ENCODE measurements around the gene ACAP1.

The ACAP1 gene, protein sequence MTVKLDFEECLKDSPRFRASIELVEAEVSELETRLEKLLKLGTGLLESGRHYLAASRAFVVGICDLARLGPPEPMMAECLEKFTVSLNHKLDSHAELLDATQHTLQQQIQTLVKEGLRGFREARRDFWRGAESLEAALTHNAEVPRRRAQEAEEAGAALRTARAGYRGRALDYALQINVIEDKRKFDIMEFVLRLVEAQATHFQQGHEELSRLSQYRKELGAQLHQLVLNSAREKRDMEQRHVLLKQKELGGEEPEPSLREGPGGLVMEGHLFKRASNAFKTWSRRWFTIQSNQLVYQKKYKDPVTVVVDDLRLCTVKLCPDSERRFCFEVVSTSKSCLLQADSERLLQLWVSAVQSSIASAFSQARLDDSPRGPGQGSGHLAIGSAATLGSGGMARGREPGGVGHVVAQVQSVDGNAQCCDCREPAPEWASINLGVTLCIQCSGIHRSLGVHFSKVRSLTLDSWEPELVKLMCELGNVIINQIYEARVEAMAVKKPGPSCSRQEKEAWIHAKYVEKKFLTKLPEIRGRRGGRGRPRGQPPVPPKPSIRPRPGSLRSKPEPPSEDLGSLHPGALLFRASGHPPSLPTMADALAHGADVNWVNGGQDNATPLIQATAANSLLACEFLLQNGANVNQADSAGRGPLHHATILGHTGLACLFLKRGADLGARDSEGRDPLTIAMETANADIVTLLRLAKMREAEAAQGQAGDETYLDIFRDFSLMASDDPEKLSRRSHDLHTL

DNA sequence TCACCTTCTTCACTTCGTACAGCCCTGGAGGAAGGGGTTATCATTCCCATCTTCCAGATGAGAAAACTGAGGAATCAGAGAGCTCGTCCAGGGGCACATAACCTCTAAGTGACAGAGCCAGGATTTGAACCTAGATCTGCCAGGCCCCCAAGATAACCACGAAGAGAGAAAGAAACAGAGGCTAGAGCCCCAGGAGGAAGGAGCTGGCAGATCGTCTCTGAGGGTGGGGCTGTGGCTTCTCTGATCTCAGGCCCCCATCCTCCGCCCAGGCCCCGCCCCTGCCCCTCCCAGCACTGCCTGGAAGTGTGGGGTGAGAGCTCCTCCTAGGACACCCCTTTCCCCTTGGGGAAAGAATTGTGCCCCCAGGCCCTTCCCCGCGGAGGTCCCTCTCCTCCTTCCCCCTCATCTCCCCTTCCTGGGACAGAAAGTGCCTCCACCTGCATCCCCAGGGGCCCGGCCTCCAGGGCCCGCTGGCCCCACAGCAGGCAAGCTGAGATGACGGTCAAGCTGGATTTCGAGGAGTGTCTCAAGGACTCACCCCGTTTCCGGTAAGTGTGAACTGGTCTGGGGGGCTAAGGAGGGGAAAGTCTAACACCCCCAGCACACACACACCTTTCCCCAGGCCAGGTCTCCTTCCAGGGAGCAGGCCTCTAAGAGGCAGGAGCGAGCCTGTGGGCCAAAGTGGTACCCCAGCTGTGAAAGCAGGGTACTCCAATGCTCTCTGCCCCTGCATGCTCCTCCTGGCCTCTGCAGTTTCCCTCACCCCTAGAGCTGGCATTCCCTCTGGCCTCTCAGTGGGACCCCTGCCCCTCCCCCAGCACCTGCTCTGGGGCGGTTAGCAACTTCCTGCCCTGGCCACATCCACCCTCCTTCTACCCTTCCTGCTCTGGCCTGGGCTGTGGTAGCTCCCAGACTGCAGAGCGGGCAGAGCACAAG, at the start of gene ACAP1:
ACAP1 (plus strand) TSS at position 290 of the 936 bp plus-strand sequence; CDS start at position 496, 206 bp downstream.
- DNase-seq: no peak

DNA sequence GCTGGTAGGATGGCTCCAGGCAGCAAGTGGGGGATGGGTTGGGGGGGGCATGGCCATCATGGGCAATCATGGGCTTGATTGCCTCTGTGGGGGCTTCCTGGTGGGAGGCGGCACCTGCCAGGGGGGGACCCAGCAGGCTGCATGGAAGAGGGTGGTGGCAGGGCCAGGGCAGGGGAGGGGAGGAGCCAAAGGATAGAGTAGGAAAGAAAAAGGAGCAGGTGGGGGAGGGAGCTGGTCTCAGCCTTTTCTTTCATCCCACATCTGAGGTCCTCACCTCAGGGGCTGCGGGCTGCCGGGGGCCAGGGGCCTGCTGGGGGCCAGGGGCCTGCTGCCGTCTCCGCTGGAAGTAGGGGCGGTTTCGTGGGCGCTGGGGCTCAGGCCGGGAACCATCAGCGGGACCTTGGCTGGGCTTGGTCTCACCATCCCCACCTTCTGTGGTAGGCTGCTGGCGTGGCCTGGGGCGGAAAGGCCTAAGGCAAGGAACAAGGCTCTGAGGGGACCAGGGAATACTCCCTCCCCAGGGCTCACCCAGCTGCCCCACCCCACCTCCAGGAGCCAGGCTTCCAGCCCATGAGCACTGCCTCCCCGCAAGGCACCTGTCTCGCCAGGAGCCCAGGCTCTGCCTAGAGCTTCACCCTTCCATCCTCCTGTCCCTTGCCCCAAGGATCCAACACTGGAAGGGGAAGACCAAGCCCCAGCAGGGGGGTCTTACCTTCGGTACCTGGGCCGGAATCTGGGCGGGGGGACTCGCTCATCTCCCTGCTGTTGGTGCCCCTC, 46.9 kb upstream of the ACAP1 start:
- no peak for DNase-seq

DNA sequence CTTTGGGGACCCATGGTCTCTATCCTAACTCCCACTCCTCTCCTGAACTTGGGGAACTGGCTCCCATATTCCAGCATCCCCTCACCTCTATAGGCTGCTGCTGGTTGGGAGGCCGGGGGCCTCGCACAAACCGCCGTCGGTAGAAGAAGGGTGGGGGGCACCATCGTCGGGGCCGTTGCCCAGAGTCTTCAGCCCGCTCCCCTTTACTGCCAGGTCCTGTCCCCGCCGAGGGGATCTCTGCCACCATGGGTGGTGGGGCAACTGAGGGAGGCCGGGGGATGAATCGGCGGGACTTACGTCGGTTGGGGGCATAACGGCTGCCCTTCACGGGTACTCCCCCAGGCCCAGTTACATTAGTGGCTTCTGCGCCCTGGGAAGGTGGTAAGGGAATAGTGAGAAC, 46.2 kb upstream of the ACAP1 start:
- no peak for DNase-seq

GRCh38 chr17:7290685-7291084, 45.6 kb upstream of the ACAP1 start:
- no peak for DNase-seq

DNA sequence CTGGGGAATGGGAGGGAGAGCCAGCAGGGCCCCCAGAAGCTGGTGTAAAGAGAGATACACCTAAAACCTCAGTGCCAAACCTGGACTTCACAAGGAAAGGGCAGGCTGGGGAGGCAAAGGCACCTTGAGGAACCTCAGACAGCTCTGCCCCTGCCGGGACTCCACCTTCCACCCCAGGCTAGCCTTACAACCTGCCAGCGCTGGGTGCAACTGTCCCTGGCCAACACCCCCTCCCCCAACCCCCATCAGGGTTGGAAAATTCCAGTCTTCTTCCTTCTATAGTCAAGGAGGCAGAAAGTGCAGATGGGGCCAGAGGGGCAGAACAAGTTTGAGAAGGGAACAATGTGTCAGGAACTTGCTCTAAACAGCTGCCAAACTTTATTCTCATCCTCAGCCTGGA, 44.1 kb upstream of the ACAP1 start:
- no peak for DNase-seq

- no peak for DNase-seq
Measured at GRCh38 chr17:7292729-7293128, 43.6 kb upstream of the ACAP1 start.

- DNase-seq: peak in 1 of 3 experiments; percentile 18
Measured at GRCh38 chr17:7293159-7293558, 43.2 kb upstream of the ACAP1 start.

DNA sequence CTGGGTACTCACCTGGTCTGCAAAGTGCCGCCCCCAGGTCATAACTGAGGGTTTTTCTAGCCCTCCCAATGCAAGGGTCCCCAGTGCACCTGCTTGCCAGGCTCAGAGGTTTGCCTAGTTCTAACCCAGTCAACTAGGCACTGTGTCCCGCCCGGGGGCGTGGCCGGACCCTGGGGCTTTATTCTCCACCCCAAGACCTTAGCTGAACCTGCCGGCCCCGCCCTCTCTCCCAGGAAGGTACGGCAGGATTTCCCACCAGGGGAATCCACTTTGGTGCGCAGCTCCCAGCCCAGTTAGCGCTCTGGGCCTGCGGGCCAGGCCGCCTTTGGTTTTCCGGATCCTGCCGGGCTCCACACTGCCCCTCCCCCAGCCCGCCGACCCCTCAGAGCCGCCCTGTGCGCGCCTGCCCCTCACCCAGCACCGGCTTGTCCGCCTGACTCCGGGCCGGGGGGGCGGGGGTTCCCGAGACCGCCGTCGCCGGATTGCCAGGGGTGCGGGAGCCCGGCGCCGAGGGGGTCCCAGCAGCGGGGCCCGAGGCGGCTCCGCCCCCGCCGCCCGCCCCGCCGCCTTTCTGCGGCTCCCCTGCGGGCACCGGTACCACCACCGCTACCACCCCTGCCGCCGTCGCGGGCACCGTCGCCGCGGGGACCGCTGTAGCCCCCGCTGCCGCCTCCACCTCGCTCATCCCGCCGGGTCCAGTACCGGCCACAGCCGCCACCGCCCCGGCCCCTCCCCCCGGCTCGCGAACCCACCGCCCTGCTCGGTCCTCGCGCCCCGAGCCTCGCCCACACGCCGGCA, 42.3 kb upstream of the ACAP1 start:
- DNase-seq: peak; percentile 44 to 73 (median 62)

DNA sequence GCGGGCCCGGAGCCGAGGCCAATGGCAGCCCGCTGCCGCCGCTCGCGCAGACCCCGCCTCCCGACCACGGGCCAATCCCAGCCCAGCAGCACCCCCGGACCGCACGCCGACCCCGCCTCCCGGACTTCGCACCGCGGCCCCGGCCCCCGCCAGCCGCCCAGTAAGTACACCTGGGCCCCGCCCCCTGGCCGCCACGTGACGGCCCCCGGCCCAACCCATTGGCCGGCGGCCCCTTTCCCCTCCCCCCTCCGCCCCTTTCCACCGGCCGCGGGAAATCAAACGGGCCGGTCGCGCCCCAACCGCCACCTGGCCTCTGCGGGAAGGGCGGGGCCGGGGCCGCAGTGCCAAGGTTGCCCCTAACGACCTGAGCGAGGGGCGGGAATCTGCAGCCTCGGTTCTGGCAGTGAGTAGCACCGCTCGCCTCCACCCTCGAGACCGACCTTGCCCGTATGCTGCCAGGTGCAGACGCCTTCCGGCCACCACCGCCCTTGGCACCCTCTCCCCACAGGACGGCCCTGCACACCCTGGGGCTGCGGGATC, 41.6 kb upstream of the ACAP1 start, which contains the start of gene YBX2:
YBX2 (minus strand) TSS at position 26 of the 540 bp plus-strand sequence. CDS start 139 bp downstream, outside the sequence.
- DNase-seq: peak; percentile 86 to 93 (median 92)

DNA sequence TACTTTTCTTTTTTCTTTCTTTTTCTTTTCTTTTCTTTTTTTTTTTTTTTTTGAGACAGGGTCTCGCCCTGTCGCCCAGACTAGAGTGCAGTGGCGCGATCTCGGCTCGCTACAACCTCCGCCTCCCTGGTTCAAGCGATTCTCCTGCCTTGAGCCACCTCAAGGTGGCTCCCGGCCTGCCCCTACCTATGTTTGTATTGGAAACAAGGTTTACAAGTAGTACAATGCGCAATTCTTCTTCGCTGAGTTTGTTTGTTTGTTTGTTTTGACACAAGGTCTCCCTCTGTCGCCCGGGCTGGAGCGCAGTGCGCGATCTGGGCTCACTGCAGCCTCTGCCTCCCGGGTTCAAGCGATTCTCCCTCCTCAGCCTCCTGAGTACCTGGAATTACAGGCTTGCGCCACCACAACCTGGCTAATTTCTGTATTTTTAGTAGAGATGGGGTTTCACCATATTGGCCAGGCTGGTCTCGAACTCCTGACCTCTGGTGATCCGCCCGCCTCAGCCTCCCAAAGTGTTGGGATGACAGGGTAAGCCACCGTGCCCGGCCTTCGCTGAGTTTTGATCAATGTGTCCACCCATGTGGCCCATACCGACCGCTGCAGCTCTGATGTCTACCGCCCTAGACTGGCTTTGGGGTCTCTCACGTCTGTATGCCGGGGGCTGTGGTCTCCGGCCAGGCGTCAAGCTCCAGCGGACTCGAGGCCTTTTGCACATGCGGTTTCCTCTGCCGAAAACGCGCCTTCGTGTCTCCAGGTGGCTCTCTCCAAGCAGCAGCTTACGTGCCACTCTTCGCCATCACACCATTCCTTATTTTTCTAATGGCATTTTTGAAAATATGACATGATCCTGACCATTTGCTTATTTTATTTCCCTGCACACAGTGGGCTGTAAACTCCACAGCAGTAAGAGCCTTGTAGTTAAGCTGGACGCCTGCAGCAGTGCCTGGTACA, 40.8 kb upstream of the ACAP1 start:
- DNase-seq: peak in 2 of 3 experiments; percentile 20 to 28

DNA sequence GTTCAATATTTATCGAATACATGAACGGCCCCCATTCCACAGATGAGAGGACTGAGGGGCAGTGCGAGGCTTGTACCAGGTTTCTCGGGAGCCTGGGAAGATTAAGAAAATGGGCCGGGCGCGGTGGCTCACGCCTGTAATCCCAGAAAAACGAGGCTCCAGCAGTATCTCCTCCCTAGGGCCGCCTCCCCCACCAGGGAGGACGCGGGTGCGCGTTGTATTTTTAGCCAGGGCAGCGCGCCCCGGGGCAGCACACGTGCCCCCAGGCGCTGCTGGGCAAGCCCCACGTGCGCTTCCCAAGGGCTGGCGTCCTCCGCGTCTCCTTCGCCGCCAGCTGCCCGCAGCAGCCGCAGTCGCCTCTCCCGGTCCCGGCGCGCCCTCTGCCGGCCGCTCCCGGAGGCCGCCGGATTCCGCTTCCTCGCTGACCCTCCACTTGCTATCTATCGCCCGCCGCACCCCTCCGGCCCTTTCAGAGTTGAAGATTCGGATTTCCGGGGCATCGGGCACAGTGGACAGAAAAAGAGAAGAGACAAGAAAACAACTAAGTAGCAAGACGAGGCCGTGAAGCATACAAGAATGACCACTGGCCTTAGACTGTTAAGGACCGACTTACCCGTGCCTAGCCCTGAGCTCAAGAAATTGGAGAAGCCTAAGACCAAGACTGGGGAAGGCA, 40.0 kb upstream of the ACAP1 start:
- peak; percentile 60 to 78 (median 73) for DNase-seq

DNA sequence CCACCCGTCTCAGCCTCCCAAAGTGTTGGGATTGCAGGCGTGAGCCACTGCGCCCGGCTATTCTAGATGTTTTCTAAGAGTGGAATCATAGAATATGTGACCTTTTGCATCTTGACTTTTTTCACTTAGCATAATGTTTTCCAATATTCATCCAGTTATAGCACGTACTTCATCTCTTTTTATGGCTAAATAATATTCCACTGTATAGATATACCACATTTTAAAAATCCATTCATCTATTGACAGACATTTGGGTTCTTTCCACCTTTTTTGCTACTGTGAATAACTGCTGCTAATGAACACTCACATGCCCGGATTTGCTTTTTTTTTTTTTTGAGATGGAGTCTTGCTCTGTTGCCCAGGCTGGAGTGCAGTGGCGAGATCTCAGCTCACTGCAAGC, 32.1 kb upstream of the ACAP1 start:
- no peak for DNase-seq

GRCh38 chr17:7306911-7307685, 29.2 kb upstream of the ACAP1 start, which contains the start of gene EIF5A:
TSS of gene EIF5A (plus strand) at chr17:7307628. CDS start at chr17:7309636, 2,008 bp downstream.
- DNase-seq: peak; percentile 96 to 99 (median 96)

DNA sequence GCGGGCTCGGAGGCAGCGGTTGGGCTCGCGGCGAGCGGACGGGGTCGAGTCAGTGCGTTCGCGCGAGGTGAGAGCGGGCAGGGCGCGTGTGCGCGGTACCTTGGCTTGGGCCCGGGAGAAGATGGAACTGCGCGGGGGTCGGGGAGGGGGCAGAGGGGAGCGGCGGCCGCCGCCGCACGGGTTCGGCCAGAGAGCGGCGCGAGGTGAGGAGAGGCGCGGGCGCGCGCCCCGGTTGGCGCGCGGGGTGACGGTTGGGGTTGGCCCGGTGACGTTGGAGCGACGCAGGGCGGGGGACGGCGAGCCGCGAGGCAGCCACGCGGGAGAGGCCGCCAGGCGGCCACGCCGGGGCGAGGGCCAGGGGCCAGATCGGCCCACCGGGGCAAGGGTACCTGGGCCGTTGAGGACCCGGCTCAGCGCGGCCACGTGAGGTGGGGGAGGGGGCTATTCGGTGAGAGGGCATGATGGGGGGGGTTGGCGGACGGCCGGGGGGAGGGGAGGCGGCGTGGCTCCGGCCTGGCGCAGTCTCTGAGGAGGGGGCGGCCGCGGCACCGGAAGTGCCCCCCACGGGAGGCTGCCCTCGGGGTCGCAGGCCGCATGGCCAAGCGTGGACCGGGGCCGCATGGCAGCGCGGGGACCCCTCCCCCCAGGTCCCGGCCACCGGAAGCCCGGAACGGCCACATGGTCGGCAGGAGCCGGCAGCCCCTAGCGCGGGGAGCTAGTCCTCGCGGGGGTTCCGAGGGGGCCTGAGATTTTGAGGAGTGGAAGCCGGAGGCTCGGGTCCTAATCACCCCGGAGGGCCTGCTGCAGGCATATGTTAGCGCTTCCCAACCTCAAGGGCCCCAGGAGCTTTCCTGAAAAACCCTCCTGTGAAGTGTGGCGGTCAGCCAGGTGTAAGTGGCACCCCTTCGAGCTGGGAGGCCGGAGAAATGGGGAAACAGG, 28.4 kb upstream of the ACAP1 start:
- DNase-seq: peak in 1 of 3 experiments; percentile 60

DNA sequence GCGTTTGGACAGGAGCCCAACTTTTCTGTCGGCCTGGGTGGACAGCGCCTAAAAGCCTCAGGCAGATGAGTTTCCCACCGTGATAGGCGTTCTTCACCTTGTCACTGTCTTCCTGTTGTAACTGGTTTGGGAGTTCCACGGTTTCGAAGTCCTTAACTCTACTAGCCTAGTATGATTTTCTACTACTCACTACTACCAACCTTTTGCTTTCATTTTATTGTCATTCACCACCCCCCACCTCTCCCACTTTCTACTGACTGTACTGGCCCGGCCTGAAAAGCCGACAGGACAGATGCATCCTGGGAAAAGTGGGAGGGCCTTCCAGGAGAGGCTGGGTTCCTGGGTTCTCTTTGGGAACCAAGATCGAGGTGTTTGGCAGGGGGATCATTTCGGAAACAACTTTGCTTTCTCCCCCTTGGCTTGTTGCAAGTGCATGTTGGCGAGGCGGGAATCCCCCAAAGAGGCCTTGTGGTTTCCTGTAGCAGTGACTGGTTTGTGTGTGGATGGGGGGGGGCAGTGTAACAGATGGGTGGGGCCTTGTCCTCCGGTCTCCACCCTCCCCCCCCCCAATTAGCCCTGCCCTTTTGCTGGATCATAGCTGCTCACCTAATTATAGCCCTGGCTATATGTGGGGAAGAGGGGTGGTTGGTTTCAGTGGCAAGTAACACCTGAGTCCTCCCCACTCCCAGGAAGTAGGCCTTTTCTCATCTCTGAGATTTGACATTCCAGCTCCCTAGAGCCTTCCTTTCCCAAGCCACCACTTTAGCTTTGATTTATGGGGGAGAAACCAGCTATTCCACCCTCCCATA, 27.5 kb upstream of the ACAP1 start:
- DNase-seq: peak; percentile 50 to 68 (median 51)

GRCh38 chr17:7309628-7310027, 26.7 kb upstream of the ACAP1 start:
- peak in 1 of 3 experiments; percentile 4 for DNase-seq
